GM18868 (cell line): ENCODE measurements around the gene ACTA2.

Experiments used
- ATAC-seq: cut with Tn5 transposase; IDR thresholded peaks from one replicate; pipeline ENCODE4 v1.9.1; 2021; ENCODE audit warnings: mild to moderate bottlenecking, moderate library complexity; ENCODE audit not compliant: unreplicated experiment

The ACTA2 gene

DNA sequence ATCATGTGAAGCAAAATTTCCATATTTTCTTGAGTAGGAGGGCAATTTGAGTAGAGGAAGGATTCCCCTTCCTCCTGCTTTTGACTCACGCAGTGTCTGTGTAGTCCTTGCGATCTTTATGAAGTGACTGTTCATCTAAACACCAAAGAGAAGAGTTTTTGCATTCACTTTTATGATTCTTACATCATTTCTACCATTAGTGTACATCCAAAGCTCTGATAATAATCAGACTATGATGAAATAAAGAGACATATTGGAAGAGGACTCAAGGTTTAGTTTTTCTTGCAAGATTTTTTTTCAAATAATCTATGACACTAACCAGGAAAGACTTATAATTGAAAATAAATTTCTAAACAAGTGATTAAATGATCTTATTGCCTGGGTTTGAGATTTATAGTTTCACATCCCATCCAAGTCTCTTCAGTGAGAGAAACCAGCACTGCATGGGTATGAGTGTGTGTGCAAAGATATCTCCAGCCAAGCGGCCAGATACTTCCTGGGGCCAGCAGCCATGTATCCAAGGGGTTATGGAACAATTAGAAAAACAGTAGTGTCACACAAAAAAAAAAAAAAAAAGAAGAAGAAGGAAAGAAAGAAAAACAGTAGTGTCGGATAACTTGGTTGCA is 2.0 kb upstream of the ACTA2 start:
- no peak for ATAC-seq

DNA sequence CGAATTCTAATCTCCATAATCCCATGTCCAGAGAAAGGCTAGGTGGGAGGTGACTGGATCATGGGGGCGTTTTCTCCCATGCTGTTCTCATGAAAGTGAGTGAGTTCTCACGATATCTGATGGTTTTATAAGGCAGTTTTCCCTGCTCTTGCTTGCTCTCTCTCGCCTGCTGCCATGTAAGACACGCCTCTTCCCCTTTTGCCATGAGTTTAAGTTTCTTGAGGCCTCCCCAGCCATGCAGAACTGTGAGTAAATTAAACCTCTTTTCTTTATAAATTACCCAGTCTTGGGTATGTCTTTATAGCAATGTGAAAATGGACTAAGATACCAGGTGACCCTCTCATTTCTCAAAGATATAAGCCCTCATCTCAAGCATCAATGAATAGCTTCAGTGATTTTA is 1.1 kb upstream of the ACTA2 start:
- no peak for ATAC-seq

DNA sequence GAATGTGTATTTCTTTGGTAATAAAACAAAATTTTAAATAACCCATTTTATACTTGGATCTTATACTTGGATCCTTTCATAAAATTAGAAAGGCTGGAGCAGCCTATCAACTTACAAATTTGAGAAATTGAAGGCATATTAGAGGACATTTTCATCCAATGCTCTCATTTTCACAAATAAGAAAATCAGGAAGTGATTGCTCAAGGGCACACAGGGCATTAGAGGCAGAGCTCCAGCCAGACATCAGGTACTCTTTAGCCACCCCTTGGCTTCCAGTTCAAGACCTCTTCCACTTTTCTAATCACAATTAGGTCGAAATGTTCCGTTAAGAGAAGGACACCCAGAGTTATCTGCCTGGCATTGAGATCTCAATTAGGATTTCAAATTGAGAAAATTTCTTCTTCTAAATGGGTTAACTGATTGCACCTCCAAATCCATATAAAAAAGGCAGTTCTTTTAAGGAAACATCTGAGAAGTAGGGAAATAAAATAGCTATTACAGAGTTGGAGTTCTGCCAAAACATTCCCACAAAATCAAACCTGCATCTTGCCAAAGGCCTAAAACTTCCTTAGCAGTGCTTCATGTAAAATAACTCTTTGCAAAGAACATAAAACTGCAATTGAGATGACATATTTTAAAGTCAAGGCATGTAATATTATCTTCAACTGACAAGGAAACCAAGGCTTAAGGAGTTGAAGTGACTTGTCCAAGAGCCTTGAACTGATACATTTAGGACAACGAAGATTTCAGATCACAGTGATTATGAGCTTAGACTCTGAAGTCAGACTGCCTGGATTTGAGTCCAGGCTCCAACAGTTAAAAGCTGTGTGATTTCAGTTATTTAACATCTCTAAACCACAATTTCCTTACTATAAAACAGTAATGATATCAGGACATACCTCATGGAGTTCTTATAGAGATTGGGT is 2.4 kb downstream of the ACTA2 start:
- no peak for ATAC-seq

DNA sequence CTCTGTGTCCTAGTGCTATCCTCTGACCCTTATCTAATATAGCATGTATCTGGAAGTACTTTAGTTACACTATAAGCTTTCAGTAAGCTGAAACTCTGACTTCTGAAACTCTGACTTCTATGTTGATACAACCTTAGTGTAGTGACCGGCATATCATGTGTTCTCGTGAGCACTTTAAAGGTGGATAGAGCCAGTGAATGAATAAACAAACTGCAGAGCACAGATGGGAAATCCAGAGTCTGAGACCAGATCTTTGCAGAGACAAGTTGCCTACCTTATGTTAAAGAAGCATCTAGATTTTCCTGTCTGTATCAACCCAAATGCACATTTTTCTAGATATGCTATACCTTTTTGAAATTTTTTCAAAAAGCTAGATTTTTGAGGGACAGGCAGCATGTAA is 3.5 kb downstream of the ACTA2 start:
- ATAC-seq: no peak

DNA sequence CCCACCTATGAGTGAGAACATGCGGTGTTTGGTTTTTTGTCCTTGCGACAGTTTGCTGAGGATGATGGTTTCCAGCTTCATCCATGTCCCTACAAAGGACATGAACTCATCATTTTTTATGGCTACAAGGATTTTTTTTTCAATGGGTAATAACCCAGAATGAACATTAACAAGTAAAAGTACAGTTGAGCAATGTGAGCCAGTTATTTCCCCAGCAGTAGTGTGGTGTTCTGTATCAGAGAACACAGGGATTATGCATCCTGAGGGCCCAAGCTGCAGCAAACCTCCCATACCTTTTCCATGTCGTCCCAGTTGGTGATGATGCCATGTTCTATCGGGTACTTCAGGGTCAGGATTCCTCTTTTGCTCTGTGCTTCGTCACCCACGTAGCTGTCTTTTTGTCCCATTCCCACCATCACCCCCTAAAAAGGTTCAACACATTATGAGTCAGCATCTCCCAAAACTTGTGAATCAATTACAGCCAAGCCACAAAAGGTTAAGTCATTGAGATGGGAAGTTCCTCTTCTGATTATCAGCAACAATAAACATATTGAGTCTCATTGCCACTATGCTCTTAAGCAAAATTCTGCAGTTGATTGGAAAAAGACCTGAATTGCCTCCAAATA is 5.5 kb downstream of the ACTA2 start:
- no peak for ATAC-seq

DNA sequence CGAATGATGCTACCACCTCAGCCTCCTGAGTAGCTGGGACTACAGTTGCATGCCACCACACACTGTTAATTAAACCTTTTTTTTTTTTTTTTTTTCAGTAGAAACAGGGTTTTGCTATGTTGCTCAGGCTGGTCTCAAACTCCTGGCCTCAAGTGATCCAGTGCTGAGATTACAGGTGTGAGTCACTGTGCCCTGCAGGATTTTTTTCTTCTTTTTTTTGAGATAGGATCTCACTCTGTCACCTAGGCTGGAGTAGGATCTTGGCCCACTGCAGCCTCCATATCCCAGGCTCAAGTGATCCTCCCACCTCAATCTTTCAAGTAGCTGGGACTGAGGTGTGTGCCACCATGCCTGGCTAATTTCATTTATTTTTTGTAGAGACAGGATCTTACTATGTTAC is 6.4 kb downstream of the ACTA2 start:
- ATAC-seq: no peak

DNA sequence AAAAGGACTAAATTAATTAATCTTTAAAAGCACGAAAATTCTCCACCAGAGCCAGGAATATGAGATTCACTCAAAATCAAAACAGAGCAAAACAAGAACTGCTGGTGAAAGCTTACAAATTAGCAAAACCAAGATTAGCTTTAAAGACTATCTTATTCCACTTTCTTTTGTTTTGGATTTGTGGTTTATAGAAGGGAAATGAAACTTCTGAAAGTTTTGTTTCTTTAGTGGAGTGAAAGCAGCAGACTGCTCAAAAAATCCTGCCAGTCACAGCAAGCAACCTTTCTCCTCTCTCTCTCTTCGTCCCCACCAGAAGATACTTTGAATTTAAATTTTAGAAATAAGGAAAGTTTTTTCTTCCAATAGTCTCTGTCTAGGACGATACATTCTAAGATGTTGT is 7.8 kb downstream of the ACTA2 start:
- ATAC-seq: peak; percentile 74

DNA sequence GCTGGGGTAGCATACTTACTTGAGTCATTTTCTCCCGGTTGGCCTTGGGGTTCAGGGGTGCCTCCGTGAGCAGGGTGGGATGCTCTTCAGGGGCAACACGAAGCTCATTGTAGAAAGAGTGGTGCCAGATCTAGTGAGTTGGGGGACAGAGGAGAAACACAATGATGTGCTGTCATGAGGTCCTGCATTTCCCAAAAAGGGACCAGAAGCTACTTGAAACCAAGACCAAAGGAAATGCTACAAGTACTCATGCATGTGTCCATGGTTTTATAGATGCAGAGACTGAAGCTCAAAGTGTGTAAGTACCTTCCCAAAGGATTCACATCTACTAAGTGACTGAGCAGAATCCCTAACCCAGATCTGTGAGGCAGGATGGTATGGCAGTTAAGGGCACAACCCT is 8.8 kb downstream of the ACTA2 start:
- no peak for ATAC-seq

DNA sequence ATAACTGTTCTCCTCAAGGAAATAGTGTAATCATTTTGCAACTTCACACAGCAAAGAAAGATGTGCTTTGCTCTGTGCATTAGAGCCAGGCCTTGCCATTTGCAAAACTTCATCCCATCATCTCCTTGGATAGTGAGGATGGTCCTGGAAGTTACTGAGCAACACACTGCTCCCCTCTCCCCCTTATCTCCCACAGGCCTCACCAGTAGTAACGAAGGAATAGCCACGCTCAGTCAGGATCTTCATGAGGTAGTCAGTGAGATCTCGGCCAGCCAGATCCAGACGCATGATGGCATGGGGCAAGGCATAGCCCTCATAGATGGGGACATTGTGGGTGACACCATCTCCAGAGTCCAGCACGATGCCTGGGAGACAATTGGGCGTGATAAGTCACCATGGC is 11.5 kb downstream of the ACTA2 start:
- no peak for ATAC-seq

DNA sequence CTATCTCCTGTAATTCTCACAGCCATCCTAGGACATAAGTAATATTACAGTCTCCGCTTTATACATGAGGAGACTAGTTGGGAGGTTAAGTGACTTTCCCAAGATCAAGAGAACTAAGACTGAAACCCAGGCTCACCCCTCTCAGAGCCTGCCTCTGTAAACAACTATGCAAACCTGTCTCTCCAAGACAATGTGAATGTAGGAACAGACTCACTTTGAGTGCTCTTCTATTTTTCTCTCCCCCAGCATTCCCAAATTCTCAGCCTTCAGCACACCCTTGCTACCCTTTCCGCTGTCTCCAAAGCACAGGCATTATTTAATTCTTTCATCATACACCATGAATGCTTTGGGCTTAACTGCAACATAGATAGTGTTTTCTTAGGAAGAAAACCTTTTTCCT is 13.6 kb downstream of the ACTA2 start:
- no peak for ATAC-seq

DNA sequence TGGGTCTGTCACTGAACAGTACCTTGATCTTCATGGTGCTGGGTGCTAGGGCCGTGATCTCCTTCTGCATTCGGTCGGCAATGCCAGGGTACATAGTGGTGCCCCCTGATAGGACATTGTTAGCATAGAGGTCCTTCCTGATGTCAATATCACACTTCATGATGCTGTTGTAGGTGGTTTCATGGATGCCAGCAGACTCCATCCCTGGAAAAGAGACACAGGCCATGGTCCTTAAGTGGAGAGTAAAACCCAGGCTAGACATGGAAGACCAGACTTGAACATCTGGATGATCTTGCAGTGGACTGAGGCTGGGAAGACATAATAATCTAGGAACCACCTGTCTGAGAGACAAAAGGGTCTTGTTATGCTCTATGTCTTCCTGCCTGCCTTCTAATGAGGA is 14.5 kb downstream of the ACTA2 start:
- no peak for ATAC-seq

DNA sequence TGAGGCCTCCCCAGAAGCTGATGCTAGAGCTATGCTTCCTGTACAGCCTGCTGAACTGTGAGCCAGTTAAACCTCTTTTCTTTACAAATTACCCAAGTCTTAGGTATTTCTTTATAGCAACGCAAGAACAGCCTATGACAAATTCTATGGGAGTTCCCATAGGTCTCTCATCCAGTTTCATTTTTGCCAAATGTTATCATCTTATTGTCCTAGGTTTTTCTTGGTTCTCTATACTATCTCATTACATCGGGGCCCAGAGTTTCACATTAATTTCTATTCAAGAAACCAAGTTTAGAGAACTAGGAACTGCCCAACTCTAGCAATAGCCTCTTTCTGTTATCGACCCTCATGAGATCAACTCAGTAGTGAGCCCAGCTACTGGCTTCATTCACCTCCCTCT is 15.9 kb downstream of the ACTA2 start:
- ATAC-seq: no peak

DNA sequence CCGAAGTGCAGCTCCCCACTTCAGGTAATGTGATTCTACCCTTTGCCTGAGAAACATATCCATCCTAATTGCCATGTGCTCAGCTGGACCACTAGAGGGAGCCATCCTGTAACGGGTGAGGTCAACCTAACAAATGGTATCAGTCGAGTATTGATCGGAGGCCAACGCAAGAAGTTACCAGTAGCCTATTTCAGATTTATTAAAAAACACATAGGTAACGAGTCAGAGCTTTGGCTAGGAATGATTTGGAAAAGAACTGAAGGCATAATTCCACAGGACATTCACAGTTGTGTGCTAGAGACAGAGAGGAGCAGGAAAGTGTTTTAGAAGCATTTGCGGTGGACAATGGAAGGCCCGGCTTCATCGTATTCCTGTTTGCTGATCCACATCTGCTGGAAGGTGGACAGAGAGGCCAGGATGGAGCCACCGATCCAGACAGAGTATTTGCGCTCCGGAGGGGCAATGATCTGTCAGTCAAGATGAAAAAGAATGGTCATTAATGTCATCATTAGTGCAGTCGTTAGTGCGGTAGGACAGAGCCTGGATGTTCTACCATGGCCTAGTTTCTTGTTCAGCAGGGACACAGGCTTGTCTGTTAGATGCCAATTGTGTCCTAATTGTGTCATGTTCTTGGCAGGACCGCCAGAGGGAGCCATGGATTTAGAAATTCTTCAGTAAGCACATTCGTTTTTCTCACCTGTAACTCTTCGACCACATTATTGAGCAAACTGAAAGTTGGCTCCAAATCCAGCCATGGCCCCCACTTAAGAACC is 17.5 kb downstream of the ACTA2 start:
- no peak for ATAC-seq

DNA sequence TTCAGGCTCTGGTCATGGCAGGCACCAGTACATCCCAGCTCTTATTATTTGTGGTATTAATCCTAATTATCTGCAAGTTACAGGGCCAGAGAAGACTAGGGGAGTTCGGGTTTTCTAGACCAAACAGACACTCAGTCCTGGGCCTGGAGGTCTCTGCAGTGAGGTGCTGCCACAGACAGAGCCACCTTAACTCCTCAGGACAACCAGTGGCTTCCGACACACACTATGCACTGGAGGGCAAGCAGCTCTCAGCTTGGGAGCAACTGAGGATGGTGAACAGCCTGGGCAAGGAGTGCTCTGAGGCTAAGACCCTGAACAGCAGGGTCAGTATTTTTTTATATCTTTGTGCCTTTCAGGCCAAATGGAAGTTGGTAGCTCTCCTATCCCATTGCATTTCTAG is 19.0 kb downstream of the ACTA2 start:
- no peak for ATAC-seq

DNA sequence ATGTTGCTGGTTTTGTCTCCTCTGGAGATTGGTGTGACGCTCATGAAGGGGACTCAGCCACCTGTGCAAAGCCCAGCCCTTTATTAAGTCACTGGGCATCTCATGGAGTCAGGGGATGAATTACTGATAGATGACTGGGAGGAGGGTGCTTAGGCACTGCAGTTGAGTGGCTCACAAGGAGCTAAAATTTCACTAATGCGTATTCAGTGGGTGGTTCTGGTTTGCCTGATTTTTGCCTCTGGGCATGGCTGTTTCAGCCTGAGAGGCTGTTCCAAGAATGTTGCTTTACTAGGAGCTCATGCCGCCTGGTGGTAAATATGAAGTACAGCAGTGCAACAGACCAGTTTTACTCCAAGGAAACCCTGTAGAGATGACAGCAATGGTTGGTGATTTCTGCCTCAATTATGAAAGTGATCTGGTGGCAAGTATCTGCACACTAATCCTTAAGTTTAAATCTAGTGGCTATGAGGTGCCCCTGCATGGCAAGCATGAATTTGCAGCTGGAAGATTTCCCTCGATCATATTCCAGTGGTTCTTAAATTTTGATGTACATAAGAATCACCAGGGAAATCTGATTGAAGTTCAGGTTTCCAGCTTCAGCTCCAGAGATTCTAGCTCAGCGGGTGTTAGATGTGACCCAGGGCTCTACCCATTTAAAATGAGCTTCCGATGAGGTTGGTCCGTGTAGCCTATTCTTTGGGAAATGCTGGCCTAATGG is 19.9 kb downstream of the ACTA2 start:
- peak; percentile 67 for ATAC-seq

DNA sequence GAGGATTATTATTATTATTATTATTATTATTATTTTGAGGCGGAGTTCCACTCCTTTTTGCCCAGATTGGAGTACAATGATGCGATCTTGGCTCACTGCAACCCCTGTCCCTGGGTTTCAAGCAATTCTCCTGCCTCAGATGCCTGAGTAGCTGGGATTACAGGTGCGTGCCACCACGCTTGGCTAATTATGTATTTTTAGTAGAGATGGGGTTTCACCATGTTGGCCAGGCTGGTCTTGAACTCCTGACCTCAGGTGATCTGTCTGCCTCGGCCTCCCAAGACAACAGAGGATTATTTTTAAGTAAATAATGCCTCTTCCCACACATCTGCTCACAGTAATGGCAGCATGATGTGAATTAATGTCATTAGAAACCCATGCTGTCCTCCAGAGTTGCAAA is 20.5 kb downstream of the ACTA2 start:
- peak; percentile 7 for ATAC-seq

DNA sequence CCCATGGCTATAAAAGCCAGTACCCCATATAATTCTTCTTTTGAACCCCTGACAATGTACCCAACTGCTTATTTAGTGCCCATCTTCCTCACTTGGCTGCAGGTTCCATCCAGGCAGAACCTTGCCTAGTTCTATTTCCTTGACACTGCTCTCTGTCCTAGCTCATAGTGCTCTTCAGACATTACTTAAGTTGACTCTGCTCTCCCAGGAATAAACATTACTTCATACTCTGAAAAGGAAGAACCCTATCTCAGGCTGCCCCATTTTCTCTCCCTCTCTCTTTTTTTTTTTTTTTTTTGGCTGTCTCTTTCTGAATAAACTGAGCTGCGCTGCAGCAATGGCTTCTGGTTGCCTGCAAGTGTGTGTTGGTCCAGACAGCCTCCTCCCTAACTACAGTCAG is 21.0 kb downstream of the ACTA2 start:
- no peak for ATAC-seq

DNA sequence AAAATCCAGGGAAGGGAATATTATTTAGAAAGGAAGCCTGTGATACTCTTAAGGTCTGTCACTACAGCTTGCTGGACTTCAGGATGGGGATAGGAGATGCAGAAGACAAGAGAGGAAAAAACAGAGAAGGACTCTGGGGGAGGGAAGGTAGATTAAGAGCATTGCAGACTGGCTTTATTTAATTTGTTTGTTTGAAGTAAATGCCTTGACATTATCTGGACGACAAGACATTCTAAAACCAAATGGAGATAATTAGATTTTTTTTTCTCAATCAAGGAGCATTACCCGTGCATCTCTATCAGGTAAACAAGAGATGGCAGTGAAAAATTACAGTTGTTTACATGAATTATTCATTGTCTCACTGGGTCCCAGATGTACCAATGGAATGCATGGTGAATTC is 24.3 kb downstream of the ACTA2 start:
- ATAC-seq: no peak

DNA sequence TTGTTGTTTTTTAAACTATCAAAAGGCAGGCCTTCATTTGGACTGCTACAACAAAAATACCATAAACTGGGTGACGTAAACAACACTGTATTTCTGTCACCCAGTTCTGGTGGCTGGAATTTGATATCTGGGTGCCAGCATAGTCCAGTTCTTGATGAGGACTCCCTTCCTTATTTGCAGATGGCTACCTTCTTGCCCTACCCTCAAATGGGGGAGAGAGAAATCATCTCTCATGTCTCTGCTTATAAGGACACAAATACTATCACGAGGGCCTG is 25.2 kb downstream of the ACTA2 start:
- no peak for ATAC-seq

DNA sequence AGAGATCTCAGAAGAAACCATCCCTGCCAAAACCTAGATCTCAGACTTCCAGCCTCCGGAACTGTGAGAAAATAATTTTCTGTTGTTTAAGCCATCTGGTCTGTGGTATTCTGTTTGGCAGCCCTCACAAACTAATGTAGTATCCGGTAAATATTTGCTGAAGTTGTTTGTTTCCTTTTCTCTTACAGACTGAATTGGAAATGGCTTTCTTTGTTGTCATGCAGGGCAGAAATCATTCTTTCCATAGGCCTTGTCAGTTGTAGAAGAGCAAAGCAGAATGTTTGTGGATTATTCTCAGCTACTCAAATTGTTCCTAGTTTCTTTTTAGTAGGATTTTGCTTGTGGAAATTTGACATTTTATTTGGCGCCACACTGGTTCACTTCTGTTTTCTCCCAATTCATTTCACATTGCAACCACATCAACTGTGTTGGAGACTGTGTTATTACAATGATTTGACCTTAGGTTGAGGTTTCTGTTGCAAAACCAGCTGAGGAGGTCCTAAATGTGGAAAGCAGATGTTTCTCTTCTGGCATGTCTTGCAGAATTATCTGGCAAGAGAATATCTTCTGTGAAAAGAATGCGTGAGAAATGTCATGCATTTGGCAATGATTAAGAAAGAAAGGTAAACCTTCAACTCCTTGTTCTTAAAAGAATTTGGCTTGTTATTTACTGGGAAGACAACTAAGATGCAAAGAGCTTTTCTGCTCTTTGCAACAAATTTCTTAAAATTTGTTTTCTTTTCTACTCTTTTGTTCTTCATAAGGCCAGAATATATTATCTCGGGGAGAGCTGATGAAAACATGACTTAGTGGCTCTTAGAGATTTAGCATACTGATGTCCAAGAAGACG is 25.8 kb downstream of the ACTA2 start:
- ATAC-seq: no peak
